Activated T-helper 1 cell treated with anti-CD3 and anti-CD28 coated beads, Interleukin-12 subunit alpha, Interleukin-12 subunit beta, Interleukin-2, Interleukin-4 antibody, amounts not matched to agents 30 ng/mL and 10 ng/mL and 1 ng/mL, durations not matched to agents 14 hours and 24 hours and 36 hours (primary cell): ENCODE measurements around the gene KDF1. TPM values are rescaled to one million over a fixed set of nuclear protein-coding genes. Genes with fewer than 3 reads are reported as not detected.

Experiments
- DNase-seq: peaks from one replicate; pipeline ENCODE4 v3.0.0; 2021; ENCODE audit warnings: low spot score
- H3K27ac Mint-ChIP-seq: one replicate; pipeline ENCODE4 v1.8.0; 2021; ENCODE audit warnings: mild to moderate bottlenecking, mixed read lengths
- H3K27me3 Mint-ChIP-seq: one replicate; pipeline ENCODE4 v1.8.0; 2022; ENCODE audit warnings: mild to moderate bottlenecking, moderate library complexity, mixed read lengths; ENCODE audit not compliant: insufficient read depth
- H3K36me3 Mint-ChIP-seq: one replicate; pipeline ENCODE4 v1.8.0; 2021; ENCODE audit warnings: low read depth, mixed read lengths
- H3K4me1 Mint-ChIP-seq: one replicate; pipeline ENCODE4 v1.8.0; 2021; ENCODE audit warnings: low read depth, mixed read lengths
- H3K4me3 Mint-ChIP-seq: one replicate; pipeline ENCODE4 v1.8.0; 2021; ENCODE audit warnings: mild to moderate bottlenecking, moderate library complexity, mixed read lengths
- H3K9me3 Mint-ChIP-seq: one replicate; pipeline ENCODE4 v1.8.0; 2021; ENCODE audit warnings: mixed read lengths
- intact Hi-C: fragments of 100-400 bp; cut with micrococcal nuclease; formaldehyde crosslinking; loops from one replicate; pipeline ENCODE4 v1.15.1; 2024
- total RNA-seq: library from RNA; stranded (reverse); gene quantifications from 2 replicates; pipeline ENCODE4 v1.2.3, GENCODE V29; 2022

Gene KDF1
- total RNA-seq, 1 donor from 2014 or later = not detected

GRCh38 chr1:26986658-26987057 is 26.4 kb upstream of the KDF1 start:
- no peak overlapping the region for H3K4me3 Mint-ChIP-seq
- H3K27me3 Mint-ChIP-seq = peaks cover 35% of the 10 kb centered on the region
- peaks cover 3% of the 10 kb centered on the region for H3K4me1 Mint-ChIP-seq
- no peak for DNase-seq
- no peak overlapping the region for H3K27ac Mint-ChIP-seq
- intact Hi-C loops = no loop called here
- H3K36me3 Mint-ChIP-seq = no peaks in the 10 kb centered on the region
- H3K9me3 Mint-ChIP-seq = no peaks in the 10 kb centered on the region

GRCh38 chr1:26984291-26984690 is 24.0 kb upstream of the KDF1 start:
- H3K27me3 Mint-ChIP-seq = peaks cover 21% of the 10 kb centered on the region
- intact Hi-C loops = no loop called here
- H3K9me3 Mint-ChIP-seq = no peaks in the 10 kb centered on the region
- no peaks in the 10 kb centered on the region for H3K36me3 Mint-ChIP-seq
- no peak overlapping the region for H3K4me3 Mint-ChIP-seq
- no peaks in the 10 kb centered on the region for H3K4me1 Mint-ChIP-seq
- H3K27ac Mint-ChIP-seq = no peak overlapping the region
- no peak for DNase-seq

GRCh38 chr1:26983863-26984262 is 23.6 kb upstream of the KDF1 start:
- intact Hi-C loops = no loop called here
- Mint-ChIP-seq H3K27me3 (peaks cover 23% of the 10 kb centered on the region), H3K36me3 (no peaks in the 10 kb centered on the region), H3K4me1 (no peaks in the 10 kb centered on the region), H3K27ac (no peak overlapping the region), H3K9me3 (no peaks in the 10 kb centered on the region), H3K4me3 (no peak overlapping the region)
- DNase-seq = no peak

GRCh38 chr1:26981146-26981846 is 21.0 kb upstream of the KDF1 start:
- Mint-ChIP-seq H3K27me3 (peaks cover 21% of the 10 kb centered on the region), H3K27ac (no peak overlapping the region), H3K4me1 (no peaks in the 10 kb centered on the region), H3K9me3 (no peaks in the 10 kb centered on the region), H3K4me3 (no peak overlapping the region), H3K36me3 (no peaks in the 10 kb centered on the region)
- DNase-seq = no peak
- intact Hi-C loops = no loop called here

GRCh38 chr1:26978901-26979300 is 18.6 kb upstream of the KDF1 start:
- no peaks in the 10 kb centered on the region for H3K36me3 Mint-ChIP-seq
- DNase-seq = no peak
- no peak overlapping the region for H3K4me3 Mint-ChIP-seq
- no peaks in the 10 kb centered on the region for H3K4me1 Mint-ChIP-seq
- H3K9me3 Mint-ChIP-seq = no peaks in the 10 kb centered on the region
- peaks cover 18% of the 10 kb centered on the region for H3K27me3 Mint-ChIP-seq
- intact Hi-C loops = no loop called here
- H3K27ac Mint-ChIP-seq = no peak overlapping the region

GRCh38 chr1:26976621-26977510 is 16.6 kb upstream of the KDF1 start:
- no peak overlapping the region for H3K4me3 Mint-ChIP-seq
- H3K27ac Mint-ChIP-seq = no peak overlapping the region
- peaks cover 6% of the 10 kb centered on the region for H3K4me1 Mint-ChIP-seq
- no peaks in the 10 kb centered on the region for H3K9me3 Mint-ChIP-seq
- peaks cover 18% of the 10 kb centered on the region for H3K27me3 Mint-ChIP-seq
- intact Hi-C loops = no loop called here
- no peak for DNase-seq
- H3K36me3 Mint-ChIP-seq = no peaks in the 10 kb centered on the region

- no peak overlapping the region for H3K4me3 Mint-ChIP-seq
- no peaks in the 10 kb centered on the region for H3K36me3 Mint-ChIP-seq
- peaks cover 13% of the 10 kb centered on the region for H3K27me3 Mint-ChIP-seq
- intact Hi-C loops = no loop called here
- H3K4me1 Mint-ChIP-seq = peaks cover 6% of the 10 kb centered on the region
- H3K27ac Mint-ChIP-seq = no peak overlapping the region
- no peak for DNase-seq
- no peaks in the 10 kb centered on the region for H3K9me3 Mint-ChIP-seq
Observed at GRCh38 chr1:26972821-26973220, 12.6 kb upstream of the KDF1 start.

- Mint-ChIP-seq H3K9me3 (no peaks in the 10 kb centered on the region), H3K4me3 (no peak overlapping the region)
Observed at GRCh38 chr1:26972390-26972789, 12.1 kb upstream of the KDF1 start.

GRCh38 chr1:26971590-26971989 is 11.3 kb upstream of the KDF1 start:
- Mint-ChIP-seq H3K4me1 (peaks cover 6% of the 10 kb centered on the region), H3K36me3 (no peaks in the 10 kb centered on the region), H3K4me3 (no peak overlapping the region), H3K27ac (no peak overlapping the region), H3K9me3 (no peaks in the 10 kb centered on the region), H3K27me3 (peaks cover 12% of the 10 kb centered on the region)
- DNase-seq = no peak
- intact Hi-C loops = no loop called here

More at GRCh38 chr1:26972390-26972789, 12.1 kb upstream of the KDF1 start:
- Mint-ChIP-seq H3K27ac (no peak overlapping the region), H3K36me3 (no peaks in the 10 kb centered on the region), H3K4me1 (peaks cover 6% of the 10 kb centered on the region), H3K27me3 (peaks cover 13% of the 10 kb centered on the region)
- no peak for DNase-seq
- intact Hi-C loops = no loop called here

GRCh38 chr1:26970810-26971209 is 10.5 kb upstream of the KDF1 start:
- Mint-ChIP-seq H3K27me3 (peaks cover 14% of the 10 kb centered on the region), H3K4me3 (no peak overlapping the region), H3K27ac (no peak overlapping the region), H3K4me1 (peaks cover 6% of the 10 kb centered on the region), H3K9me3 (no peaks in the 10 kb centered on the region), H3K36me3 (no peaks in the 10 kb centered on the region)
- no peak for DNase-seq
- intact Hi-C loops = no loop called here

- no peaks in the 10 kb centered on the region for H3K36me3 Mint-ChIP-seq
- H3K27me3 Mint-ChIP-seq = peaks cover 44% of the 10 kb centered on the region
- H3K27ac Mint-ChIP-seq = no peak overlapping the region
Observed at GRCh38 chr1:26965628-26966027, 5.4 kb upstream of the KDF1 start.

GRCh38 chr1:26965213-26965612 is 4.9 kb upstream of the KDF1 start:
- H3K27ac Mint-ChIP-seq = no peak overlapping the region
- H3K36me3 Mint-ChIP-seq = no peaks in the 10 kb centered on the region
- intact Hi-C loops = no loop called here

More at GRCh38 chr1:26965628-26966027, 5.4 kb upstream of the KDF1 start:
- no peaks in the 10 kb centered on the region for H3K9me3 Mint-ChIP-seq
- H3K4me1 Mint-ChIP-seq = peaks cover 3% of the 10 kb centered on the region
- intact Hi-C loops = no loop called here
- no peak overlapping the region for H3K4me3 Mint-ChIP-seq
- no peak for DNase-seq

GRCh38 chr1:26961826-26962225 is 1.6 kb upstream of the KDF1 start:
- H3K27me3 Mint-ChIP-seq = peaks cover 56% of the 10 kb centered on the region
- no peak overlapping the region for H3K4me3 Mint-ChIP-seq
- H3K4me1 Mint-ChIP-seq = peaks cover 6% of the 10 kb centered on the region

More at GRCh38 chr1:26965213-26965612, 4.9 kb upstream of the KDF1 start:
- Mint-ChIP-seq H3K27me3 (peaks cover 46% of the 10 kb centered on the region), H3K4me1 (peaks cover 6% of the 10 kb centered on the region), H3K4me3 (no peak overlapping the region), H3K9me3 (no peaks in the 10 kb centered on the region)
- no peak for DNase-seq

More at GRCh38 chr1:26961826-26962225, 1.6 kb upstream of the KDF1 start:
- no peaks in the 10 kb centered on the region for H3K9me3 Mint-ChIP-seq
- DNase-seq = no peak
- no peaks in the 10 kb centered on the region for H3K36me3 Mint-ChIP-seq
- no peak overlapping the region for H3K27ac Mint-ChIP-seq
- intact Hi-C loops = no loop called here
